Stimulated activated naive CD4-positive, alpha-beta T cell treated with Interleukin-2 at 50 U/mL for 16 hours (primary cell): Measurements from ENCODE around the gene PRR5.
"Not testable (repeated sequence)": the region's sequence is repeated elsewhere in the genome, so short reads cannot be mapped to it uniquely, and the experiment has no call there.

Source experiments
- DNase-seq: peaks from one replicate; lab custom pipeline; 2025; lab: John Stamatoyannopoulos, UW

The PRR5 gene

DNA sequence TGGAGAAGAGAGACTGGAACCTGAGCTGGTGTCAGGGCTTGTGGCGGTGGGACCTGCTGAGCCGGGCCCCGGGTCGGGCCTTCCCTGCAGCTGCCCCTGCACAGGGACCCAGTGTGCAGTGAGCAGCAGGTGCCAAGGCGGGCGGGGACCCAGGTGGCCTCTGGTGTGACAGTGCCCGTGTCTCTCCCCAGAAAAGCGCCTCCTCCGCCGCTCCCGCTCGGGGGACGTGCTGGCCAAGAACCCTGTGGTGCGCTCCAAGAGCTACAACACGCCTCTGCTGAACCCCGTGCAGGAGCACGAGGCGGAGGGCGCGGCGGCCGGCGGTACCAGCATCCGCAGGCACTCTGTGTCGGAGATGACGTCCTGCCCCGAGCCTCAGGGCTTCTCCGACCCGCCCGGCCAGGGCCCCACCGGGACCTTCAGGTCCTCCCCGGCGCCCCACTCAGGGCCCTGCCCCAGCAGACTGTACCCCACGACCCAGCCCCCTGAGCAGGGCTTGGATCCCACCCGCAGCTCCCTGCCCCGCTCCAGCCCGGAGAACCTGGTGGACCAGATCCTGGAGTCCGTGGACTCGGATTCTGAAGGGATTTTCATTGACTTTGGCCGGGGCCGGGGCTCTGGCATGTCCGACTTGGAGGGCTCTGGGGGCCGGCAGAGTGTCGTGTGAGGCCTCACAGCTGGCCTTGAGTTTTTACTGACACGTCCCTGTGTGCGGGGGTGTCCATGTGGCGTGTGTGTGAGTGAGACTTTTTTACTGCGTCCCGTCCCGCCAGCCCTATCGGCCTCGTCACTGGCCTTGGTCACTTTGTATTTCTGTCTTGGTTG lies 34.8 kb downstream of the PRR5 start:
- DNase-seq: no peak

DNA sequence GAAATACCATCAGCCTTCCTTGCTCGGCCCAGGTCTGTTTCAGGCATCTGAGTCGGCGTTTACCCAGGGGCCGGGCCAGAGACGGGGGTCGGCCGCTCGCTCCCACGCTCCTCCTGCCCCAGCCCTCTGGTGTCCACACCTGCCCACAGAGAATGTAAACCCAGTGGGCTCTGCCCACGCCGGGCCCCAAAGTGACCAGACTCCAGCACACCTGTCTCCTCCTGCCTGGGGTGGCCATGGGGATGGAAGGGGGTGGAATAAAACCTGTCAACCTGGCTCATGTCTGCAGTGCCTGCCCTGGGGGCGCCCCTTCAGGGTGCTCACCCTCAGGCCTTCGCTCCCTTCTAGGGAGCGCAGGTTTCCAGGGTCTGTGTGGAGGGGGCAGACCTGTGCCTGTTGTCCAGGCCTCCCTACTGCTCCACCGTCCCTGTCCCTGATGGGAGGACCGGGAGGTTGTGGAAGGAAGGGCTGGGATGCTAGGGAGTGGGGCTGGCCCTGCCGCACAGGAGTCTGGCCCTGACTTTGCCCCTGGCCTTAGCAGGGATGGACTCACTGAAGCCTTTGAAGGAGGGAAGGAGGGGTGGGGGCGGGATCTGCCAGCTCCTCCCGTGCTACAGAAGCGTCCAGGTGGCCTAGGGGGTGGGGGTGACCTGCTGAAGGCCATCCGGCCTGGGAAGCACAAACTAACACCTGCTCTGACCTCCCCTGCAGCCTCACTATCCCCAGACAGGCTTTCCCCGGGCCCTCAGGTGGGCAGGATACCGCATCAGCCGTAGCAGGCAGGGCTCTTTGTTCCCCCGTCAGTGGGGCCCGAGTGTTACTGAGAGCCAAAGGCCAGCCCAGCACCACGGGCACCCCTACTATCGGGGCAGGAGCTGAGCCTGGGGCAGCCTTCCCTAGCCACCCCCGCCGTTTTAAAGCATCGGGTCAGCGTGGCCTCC lies 35.7 kb downstream of the PRR5 start:
- no peak for DNase-seq

DNA sequence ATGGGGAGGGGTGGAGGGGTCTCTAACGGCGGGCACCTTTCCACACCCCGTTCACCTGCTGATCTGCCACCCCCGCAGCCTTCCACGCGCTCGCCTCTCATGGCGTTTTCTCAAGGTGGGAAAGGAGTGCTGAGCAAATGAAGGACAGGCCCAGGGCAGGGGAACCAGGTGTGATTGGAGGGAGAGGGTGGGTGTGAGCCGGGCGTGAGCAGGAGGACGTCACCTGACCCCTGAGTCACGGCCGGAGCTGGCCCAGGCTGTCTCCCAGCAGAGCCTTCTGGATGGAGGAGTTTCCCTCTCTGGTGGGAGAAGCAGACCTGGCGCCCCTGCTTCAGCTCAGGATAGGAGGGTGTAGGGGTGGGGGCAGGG lies 36.3 kb downstream of the PRR5 start:
- no peak for DNase-seq

DNA sequence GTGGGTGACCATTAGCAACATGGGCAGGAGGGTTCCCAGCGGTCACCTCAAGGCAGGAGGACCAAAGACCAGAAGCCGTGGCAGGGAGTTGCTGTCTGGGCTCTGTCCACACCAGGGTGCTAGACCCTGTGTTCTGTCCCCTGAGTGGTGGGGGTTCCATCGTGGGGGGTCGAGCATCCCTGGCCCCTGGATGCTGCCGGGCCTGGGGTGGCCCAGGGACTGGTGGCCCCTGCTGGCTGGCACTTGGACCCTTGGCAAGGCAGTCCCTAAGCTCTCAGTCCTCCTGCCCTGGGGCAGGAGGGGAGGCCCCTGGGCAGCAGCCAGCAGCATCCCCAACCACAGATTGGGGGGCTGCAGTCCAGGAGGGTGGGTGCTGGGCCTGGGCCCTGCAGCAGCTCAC lies 37.0 kb downstream of the PRR5 start:
- DNase-seq: no peak

DNA sequence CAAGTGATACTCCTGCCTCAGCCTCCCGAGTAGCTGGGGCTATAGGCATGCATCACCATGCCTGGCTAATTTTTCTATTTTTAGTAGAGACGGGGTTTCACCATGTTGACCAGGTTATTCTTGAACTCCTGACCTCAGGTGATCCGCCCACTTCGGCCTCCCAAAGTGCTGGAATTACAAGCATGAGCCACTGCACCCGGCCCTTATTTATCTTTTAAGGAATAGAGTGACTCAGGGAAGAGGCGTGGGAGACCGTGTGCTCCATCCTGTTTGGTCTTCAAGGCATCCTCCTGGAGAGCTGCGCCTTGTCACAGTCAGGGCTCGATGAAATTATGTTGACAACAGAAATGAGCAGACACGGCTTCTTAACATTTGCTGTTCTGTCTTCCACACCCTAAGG lies 37.7 kb downstream of the PRR5 start:
- DNase-seq: not testable (repeated sequence)

DNA sequence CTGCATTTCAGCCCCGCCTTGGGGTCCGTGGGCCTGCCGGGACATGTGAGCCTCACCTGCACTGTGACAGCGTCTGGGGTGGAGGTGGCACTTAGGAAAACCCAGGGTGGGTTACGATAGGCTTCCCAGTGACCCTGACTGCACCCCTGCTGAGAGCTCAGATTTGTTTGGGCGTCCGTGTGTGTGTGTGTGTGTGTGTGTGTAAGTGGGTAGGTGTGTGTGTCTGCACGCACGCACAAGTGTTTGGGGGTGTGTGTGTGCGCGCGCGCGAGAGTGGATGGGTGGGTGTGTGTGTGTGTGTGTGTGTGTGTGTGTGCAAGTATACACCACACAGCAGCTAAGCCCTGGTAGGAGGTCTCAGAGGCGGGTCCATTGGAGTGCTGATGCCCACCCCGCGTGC lies 38.3 kb downstream of the PRR5 start:
- no peak for DNase-seq

DNA sequence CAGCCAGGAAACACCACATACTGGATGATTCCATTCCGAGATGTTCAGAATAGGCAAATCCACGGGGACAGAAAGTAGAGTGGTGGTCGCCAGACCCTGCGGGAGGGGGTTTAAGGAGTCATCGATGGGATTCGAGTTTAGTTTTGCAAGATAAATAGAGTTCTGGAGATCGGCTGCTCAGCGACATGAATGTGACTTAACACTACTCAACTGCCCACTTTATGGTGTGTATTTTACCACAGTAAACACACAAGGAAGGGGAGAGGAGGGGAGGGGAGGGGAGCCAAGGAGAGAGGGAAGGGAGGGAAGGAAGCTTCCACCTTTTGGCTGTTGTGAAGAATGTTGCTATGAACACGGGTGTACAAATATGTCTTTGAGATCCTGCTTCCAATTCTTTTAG lies 39.9 kb downstream of the PRR5 start:
- no peak for DNase-seq

DNA sequence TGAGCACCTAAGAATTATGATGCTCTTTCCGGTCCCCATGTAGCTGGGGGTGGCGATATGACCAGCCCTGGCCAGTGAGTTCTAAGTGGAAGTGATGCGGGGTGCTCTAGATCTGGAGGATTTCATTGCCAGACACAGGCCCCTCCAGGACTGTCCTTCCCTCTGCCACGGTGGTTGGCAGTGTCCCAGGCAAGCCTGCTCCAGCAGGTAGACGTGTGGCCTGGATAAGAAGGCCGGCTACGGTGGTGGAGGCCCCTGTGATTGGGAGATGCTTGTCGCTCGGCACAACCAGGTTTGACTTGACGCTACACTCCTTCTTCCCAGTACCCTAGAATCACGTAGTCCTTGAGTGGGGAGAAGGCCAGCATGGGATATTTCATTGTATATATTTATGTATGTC lies 41.2 kb downstream of the PRR5 start:
- DNase-seq: no peak

DNA sequence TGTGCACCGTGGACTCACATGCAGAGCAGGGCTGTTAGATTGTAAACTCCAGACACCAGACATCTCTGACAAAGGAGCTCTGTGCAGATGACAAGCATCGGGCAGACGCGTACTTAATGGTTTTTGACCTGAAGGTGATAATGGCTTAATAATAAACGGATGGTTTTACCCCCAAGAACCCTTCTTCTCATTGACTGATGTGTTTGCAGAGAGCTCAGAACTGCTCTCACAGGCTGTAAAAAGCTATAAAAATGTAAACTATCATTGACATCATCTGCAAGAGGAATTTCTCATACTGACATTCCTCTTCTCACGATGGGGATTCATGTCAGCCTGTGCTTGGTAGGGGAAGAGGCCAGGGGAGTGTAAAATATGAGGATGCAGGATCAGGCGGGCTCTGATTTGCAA lies 41.8 kb downstream of the PRR5 start:
- DNase-seq: no peak

DNA sequence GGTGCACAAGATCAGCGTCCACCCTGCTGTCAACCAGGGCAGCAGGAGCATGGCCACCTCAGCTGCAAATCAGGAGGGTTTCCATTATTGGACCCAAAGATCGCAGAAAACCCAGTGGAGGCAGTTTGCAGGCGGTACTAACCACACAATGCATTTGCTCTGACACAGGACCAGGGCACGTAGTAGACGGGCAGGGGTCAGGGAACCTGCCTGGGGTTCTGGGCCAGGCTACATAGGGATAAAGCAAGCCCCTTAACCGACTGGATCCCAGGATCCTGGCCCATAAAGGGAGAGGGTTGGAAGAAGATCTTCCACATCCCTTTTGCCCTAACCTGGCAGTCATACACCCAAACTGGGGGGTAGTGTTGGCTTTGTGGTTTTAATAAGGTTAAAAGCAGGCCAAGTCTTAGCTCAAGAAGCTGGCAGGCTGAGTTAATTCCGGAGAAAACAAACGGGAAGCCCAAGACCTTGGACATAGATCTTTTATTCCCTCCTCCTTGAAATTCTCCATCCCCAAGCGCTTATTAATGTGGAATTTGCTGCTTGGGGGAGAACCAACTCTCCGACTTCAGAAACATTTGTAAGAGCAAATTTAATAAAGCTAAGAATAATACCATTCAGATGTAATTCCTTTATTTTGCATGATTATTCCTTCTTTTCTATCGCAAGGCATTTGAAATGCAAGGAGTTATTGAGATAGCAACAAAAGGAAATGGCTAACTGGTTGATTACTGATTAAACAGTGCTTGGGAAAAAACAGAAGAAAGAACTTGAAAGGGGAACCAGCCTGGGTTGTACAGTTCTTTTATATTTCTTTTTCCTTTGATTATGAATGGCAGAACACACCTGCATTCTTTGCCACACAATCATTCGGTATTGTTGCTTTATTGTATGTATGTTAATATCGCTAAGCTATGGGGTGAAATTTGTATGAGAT lies 44.1 kb downstream of the PRR5 start:
- DNase-seq: no peak

DNA sequence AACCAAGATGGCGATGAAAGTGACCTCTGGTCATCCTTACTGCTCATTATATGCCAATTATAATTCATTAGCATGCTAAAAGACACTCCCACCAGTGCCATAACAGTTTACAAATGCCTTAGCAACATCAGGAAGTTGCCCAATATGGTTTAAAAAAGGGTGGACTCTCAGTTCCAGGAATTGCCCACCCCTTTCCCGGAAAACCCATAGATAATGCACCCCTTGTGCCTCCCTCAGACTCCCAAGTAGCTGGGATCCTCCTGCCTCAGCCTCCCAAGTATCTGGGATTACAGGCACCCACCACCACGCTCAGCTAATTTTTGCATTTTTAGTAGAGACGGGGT lies 45.8 kb downstream of the PRR5 start:
- DNase-seq: not testable (repeated sequence)

DNA sequence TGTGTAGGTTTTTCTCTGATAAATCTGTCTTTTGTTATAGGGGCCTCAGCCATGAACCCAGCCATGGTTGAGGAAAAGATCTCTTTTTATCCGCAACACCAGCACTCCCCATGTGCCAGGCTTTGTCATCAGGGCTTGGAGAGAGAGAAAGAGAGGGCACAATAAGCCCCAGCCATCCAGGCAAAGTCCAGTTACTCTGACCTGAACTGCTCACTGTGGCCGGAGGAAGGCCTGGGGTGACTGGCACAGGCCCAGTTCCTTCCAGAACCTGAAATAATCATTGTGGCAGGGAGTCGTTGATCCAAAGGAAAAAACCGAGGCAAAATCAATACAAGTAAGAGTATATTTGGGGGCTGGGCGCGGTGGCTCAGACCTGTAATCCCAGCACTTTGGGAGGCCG lies 46.5 kb downstream of the PRR5 start:
- no peak for DNase-seq

DNA sequence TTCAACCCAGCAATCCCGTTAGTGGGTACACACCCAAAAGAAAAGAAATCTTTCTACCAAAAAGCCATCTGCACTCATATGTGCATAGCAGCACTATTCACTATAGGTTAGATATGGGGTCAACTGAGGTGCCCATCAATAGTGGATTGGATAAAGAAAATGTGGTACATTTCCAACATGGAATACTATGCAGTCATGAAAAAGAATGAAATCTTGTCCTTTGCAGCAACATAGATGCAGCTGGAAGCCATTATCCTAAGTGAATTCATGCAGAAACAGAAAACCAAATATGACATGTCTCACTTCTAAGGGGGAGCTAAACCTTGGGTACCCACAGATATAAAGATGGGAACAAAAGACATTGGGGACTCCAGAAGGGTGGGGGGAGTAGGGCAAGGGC lies 48.5 kb downstream of the PRR5 start:
- no peak for DNase-seq

DNA sequence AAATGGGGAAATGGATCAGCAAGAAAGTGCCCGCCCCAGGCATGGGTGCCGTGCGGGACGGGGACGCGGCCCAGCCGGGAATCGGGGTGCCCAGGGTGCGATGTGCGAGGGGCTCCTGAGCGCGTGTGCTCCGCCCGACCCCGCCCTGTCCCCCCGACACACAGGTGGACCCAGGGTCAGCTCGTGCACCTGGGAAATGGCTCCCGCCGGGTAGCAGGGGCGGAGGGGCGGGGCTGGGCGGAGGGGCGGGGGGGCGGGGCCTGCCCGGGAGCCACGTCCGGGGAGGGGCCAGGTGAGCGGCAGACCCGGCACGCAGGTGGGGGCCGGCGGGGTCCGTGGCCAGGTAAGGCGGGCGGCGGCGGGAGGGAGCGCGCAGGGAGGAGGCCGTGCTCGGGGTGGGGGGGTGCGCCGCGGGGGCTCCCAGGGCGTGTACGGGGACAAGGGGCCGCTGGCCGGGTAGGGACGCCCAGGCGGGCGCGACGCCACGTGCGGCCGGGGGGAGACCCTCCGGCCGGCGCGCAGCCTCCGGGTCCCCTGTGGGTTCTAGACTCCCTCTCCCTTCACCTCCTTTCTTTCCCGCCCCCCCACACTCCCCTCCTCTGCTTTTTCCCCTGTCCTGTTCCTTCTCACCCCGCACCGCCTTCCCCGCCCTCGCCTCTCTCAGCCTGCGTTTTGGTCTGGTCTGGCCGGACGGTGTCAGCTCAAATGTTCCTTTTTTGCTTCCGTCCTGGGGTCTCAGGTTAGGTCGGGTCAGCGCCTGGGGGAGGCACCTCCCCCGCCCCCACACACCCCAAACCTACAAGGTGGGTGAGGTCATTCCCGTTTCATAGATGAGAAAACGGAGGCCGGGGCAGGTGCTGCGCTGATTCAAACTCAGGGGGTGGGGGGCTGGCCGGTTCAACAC lies 50.5 kb downstream of the PRR5 start, which contains the start of gene ARHGAP8:
Gene ARHGAP8 (plus strand): TSS at position 291 of the 904 bp plus-strand sequence. CDS start 33,953 bp downstream, outside the sequence.
- DNase-seq: no peak

DNA sequence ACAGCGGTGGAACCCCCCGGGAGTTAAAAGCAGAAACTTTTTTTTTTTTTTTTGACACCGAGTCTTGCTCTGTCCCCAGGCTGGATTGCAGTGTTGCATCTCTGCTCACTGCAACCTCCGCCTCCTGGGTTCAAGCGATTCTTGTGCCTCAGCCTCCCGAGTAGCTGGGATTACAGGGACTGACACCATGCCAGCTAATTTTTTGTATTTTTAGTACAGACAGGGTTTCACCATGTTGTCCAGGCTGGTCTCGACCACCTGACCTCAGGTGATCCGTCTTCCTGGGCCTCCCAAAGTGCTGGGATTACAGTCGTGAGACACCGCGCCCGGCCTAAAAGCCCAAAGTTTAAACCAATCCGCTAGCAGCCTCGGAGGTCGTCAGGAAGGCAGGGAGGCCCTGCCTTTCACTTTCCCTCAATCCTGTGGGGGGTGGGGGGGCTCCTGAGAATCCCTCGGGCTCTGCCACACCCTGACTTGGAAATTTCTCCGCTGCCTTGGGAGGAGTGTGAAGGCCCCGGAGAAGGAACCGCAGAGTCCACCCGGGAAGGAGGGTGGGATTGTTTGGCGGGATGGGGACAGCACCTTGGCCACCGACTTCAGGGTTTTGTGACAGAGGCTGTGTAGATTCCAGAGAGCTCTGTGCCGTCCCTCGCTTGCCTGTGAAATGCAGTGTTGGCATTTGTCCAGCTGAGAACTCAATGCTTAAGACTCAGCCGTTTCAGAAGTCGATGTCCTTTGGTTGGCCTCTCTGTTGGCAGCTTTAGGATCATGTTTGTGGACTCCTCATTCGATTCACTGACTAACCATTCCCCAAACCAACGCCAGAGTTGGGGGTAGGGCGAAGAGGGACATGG lies 51.4 kb downstream of the PRR5 start:
- no peak for DNase-seq

DNA sequence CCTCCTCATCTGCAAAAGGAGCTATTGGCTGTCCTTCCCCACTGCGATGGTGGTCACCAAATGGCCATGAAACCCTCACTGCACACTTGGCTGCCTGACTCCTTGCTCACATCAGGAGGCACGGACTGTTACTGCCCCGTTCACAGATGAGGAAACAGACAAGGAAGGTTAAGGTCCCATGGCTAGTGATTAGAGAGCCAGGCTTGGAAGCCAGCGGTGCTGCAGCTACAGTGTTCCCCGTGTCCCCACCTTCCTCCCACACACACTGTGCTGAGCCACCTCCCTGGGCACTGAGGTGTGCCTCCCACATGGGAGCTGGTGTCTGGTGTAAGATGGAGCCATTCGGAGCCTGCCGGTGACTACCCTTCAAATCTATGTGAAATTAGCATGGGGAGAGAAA lies 53.0 kb downstream of the PRR5 start:
- DNase-seq: no peak

DNA sequence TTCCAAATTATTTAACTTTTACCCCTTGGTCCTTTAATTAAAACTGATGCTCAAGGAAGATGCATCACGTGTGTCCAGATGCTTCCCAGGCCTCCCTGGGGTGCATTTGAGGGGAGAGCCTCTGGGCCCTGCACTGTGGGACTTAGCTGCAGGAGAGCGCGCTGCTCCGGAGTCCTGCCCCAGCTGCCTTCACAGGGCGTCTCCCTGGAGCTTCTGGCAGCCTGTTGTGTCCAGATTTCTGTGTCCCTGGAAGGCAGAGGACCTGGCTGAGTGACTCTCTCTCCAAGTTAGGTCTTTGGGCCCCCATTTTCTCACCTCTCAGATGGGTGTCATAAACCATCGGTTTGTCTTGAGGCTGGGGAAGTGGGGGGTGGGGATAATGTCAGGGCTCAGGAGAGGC lies 53.4 kb downstream of the PRR5 start:
- DNase-seq: no peak

DNA sequence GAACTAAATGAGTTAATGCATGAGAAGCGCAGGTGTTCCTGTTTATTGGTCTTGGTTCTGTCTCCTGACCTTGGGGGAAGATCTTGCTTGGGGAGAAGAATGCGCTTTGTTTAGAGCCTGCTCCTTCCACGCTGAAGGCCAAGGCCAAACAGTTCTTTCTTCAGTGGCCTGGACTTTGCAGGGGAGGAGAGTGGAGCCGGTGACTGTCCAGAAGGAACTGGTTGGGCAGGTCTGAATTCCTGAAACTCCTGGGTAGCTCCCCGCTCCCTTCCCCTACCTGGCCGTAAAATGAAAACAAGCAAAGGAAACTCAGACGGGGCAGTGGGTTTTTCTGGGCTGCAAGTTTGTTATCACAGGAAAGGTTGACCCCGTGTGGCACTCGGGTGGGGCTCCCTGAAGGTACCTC lies 54.0 kb downstream of the PRR5 start:
- no peak for DNase-seq

DNA sequence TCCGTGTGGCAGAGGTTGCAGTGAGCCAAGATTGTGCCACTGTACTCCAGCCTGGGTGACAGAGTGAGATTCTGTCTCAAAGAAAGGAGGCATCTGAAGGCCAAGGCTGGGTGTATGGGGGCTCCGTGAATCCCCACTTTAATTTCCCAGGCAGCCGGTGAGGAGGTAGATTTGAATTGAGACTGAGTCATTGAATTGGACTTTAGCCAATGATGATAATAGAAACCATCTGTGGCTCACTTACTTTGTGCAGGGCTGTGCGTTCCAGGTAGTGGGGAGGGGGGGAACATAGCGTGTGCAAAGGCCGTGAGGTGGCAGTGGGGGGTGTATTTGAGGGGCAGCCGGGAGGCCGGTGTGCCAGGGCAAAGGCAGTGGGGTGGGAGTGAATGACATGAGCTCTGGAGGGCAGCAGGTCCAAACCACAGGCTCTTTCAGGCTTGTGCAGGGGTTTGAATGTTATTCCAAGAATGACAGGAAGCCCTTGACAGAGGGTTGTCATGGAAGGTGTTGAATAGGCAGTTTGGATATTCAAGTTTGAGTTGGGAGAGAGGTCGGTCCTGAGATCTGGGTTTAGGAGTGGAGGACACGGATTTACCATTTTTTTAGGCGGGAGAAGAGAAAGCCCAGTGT lies 56.5 kb downstream of the PRR5 start:
- no peak for DNase-seq

DNA sequence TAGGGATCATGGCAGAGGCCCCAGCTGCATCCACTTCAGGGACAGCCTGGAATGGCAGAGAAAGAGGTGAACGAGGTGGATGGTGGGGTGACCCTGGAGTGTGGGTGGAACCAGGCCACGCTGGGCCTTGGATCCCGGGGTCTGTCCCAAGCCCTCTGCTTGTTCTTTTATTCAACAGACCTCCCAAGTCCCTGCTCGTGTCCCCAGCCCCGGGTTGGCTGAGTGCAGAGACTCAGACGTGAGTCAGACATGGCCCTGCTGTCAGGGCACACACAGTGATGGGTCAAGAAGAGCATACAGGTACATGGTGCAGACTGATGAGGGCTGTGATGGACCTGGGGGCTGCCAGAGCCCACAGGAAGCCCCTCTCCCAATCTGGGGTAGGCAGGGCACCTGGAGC lies 57.0 kb downstream of the PRR5 start:
- DNase-seq: no peak
